ENCODE results near the gene DOCK4. TPM values are rescaled to one million over a fixed set of nuclear protein-coding genes. Genes with fewer than 3 reads are reported as not detected.

The DOCK4 gene
- total and polyA plus RNA-seq, 2 of the 8 experiments (the other 6 are each of a cell fraction or from before 2014, with no cell fraction given), result 5.1 to 23.6 TPM

DNA sequence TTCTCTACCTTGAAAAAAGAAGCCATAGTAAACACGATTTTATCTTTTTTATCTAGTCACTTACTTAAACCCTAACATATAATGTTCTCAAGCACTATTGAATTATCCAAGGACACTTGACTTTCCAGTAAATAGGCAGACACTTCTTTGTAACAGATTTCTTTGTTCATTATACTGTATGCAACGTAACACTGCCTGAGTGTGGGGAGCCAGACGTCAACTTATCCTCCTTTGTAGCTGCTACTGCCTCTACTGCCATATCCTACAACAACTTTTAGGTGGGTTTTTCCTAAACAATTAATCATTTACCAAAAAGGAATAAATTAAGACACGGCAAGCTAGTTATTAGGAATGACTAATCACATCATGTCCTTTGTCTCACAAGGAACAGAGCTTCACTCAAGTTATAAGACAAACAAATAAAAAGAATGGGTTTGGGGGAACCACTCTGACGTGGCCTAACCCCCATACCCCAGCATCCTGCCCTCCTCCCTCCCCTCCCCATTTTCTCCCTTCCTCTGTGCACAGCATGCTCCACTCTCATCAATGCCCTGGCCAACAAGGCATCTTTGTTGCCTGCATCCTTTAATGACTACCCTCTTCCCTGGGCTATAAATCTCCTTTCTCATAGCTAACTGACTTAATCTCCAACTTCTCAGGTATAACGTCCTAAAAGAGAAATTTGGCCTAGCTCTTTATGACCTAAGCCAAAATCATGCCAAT, 43.3 kb downstream of the DOCK4 start:
- Histone ChIP-seq H2BK15ac (ENCODE audit: low read length) (no peak overlapping the region; the same call in 1 of the 2 replicates), H2BK120ac (replicated peaks; ENCODE audit: low read depth, low read length) (peak overlapping the region; percentile 56), H3K4me2 (ENCODE audit: insufficient read depth in 1 of 2, low read depth in 2 of 2, low read length in 2 of 2) (peak overlapping the region in 1 of 2 experiments; percentile 30; a peak in 1 of 4 replicates), H2BK20ac (ENCODE audit: low read length) (no peak overlapping the region; the same call in 1 of the 2 replicates), H3K23ac (ENCODE audit: insufficient read length) (no peak overlapping the region), H3K27me3 (replicated peaks in 1 of 4; ENCODE audit: control insufficient read depth in 3 of 4, extremely low read depth in 1 of 4, insufficient read depth in 3 of 4, low read length in 3 of 4) (no peaks in the 10 kb centered on the region), H3K79me1 (ENCODE audit: low read depth, low read length) (no peaks in the 10 kb centered on the region), H3K9me3 (ENCODE audit: insufficient read depth in 2 of 2, low read depth in 1 of 2, low read length in 1 of 2) (no peaks in the 10 kb centered on the region), H3K4me3 (ENCODE audit: extremely low read depth in 1 of 4, insufficient read depth in 2 of 4, low read depth in 3 of 4, low read length in 4 of 4) (peak overlapping the region in 1 of 4 experiments; percentile 9; a peak in 1 of 8 replicates), H2BK5ac (ENCODE audit: low read depth, low read length) (no peak overlapping the region; the same call in 1 of the 2 replicates), H3K36me3 (ENCODE audit: control insufficient read depth in 2 of 4, insufficient read depth in 4 of 4, low read length in 3 of 4) (no peaks in the 10 kb centered on the region), H3K23me2 (ENCODE audit: low read depth, low read length) (peaks cover 2% of the 10 kb centered on the region; the same call in 1 of the 2 replicates), H3K27ac (ENCODE audit: low read depth, low read length) (no peak overlapping the region), H2BK12ac (ENCODE audit: low read depth, low read length) (no peak overlapping the region), H3K14ac (ENCODE audit: insufficient read length) (no peak overlapping the region), H4K91ac (replicated peaks; ENCODE audit: insufficient read length, low read length) (no peak overlapping the region), H3K79me2 (ENCODE audit: control insufficient read depth in 1 of 2, insufficient read depth in 2 of 2, low read length in 2 of 2) (peaks cover 0 to 33% of the 10 kb centered on the region in 2 experiments; a peak in 2 of 4 replicates), H3K9ac (replicated peaks in 1 of 4; ENCODE audit: extremely low read depth in 1 of 4, low read depth in 3 of 4, low read length in 3 of 4) (no peak overlapping the region), H2AK5ac (ENCODE audit: low read depth, low read length) (no peak overlapping the region), H3K18ac (ENCODE audit: extremely low read depth, low read length) (no peak overlapping the region), H4K20me1 (replicated peaks in 1 of 2; ENCODE audit: control insufficient read depth in 1 of 2, insufficient read depth in 2 of 2, low read length in 2 of 2) (no peaks in the 10 kb centered on the region), H3K56ac (replicated peaks; ENCODE audit: insufficient read length, low read depth, low read length) (no peak overlapping the region), H3K4ac (replicated peaks; ENCODE audit: insufficient read length, low read depth, low read length) (no peak overlapping the region), H4K8ac (ENCODE audit: extremely low read depth, insufficient read depth, low read length) (no peak overlapping the region), H2AFZ (ENCODE audit: low read length) (no peak overlapping the region), H3K4me1 (replicated peaks in 1 of 4; ENCODE audit: control insufficient read depth in 3 of 4, insufficient read depth in 4 of 4, low read length in 3 of 4) (peaks cover 3 to 26% (median 15%) of the 10 kb centered on the region in 4 experiments; a peak in 6 of 7 replicates), H4K5ac (ENCODE audit: insufficient read length, low read depth, low read length) (no peak overlapping the region)
- ChIA-PET POLR2A (ENCODE audit: partially characterized antibody) (interaction anchor here (0.8 to 1.4 kb wide), 3 partner anchors 42 to 161 kb away, joined by 3 to 5 read pairs (median 3); partner anchors contain the start of genes DOCK4 and ZNF277), CTCF (ENCODE audit: partially characterized antibody) (interaction anchor here (0.9 to 1.1 kb wide), 2 partner anchors 308 to 309 kb away, joined by 3 read pairs; no protein-coding TSS in a partner anchor)
- TF ChIP-seq TEAD4 (IDR thresholded peaks at IDR 0.05; ENCODE audit: low read depth, low read length), result no peak
- TF ChIP-seq EGR1 (IDR thresholded peaks at IDR 0.05; ENCODE audit: borderline replicate concordance, low read depth, low read length), result no peak
- TF ChIP-seq TAF7 (optimal IDR thresholded peaks at IDR 0.05; ENCODE audit: borderline replicate concordance, low read depth, low read length), result no peak
- no peak for TF ChIP-seq TAF1 (IDR thresholded peaks at IDR 0.05; ENCODE audit: low read depth, low read length)
- no peak for TF ChIP-seq SUZ12 (IDR thresholded peaks at IDR 0.05; ENCODE audit: low read length)
- TF ChIP-seq SRF (IDR thresholded peaks at IDR 0.05; ENCODE audit: low read depth, low read length), result no peak
- no peak for TF ChIP-seq EZH2 (IDR thresholded peaks at IDR 0.05; ENCODE audit: low read depth, low read length, severe bottlenecking)
- TF ChIP-seq ASH2L (IDR thresholded peaks at IDR 0.05; ENCODE audit: low read length), result no peak
- no peak for TF ChIP-seq RFX5 (IDR thresholded peaks at IDR 0.05; ENCODE audit: borderline replicate concordance, low read depth, low read length)
- no peak for TF ChIP-seq YY1 (IDR thresholded peaks at IDR 0.05; ENCODE audit: low read depth, low read length)
- TF ChIP-seq RBBP5 (IDR thresholded peaks at IDR 0.05; ENCODE audit: borderline replicate concordance, low read depth, low read length), result no peak
- 42% methylated on average over 6 of the region's 6 CpGs; no CpG with 5 or more reads in 1 of the 2 experiments for WGBS, 2 experiments (ENCODE audit: extremely low coverage in 1 of 2, insufficient coverage in 1 of 2, insufficient read length in 1 of 2, insufficient replicate concordance in 2 of 2, low coverage in 1 of 2, low lambda C conversion rate in 2 of 2, missing lambda C conversion rate in 1 of 2)
- FAIRE-seq (no peak), DNase-seq (ENCODE audit: low read depth in 1 of 2, low spot score in 2 of 2) (no peak)

Measured in H1 (cell line).